Activated CD4-positive, CD25-positive, alpha-beta regulatory T cell treated with anti-CD3 and anti-CD28 coated beads, Interleukin-2, amount 50 U/mL, for 24 hours (primary cell): Measurements from ENCODE around the gene ANGPTL2.
A peak's percentile ranks its signal among the peaks of the same experiment; 100 is the strongest.
"Not testable (repeated sequence)": the region's sequence is repeated elsewhere in the genome, so short reads cannot be mapped to it uniquely, and the experiment has no call there.

Source experiments
- ATAC-seq, 2 donors: fragments of 150-1000 bp; cut with Tn5 transposase; one replicate each; pipeline ENCODE4 v1.10.0; 2021; ENCODE audit warnings: mild to moderate bottlenecking in 1 of 2, moderate library complexity in 1 of 2

ANGPTL2 gene

GRCh38 chr9:127122176-127123063, at the start of gene ANGPTL2:
Gene ANGPTL2 (minus strand): TSS chr9:127122635. CDS start chr9:127108731, 13,904 bp downstream.
- ATAC-seq, result peak; percentile 39 to 40

GRCh38 chr9:127171348-127171747, 48.9 kb upstream of the ANGPTL2 start:
- ATAC-seq, result not testable (repeated sequence)

GRCh38 chr9:127170652-127171051, 48.2 kb upstream of the ANGPTL2 start:
- ATAC-seq, result no peak

- ATAC-seq, result no peak
Measured at GRCh38 chr9:127170103-127170502, 47.7 kb upstream of the ANGPTL2 start.

- no peak for ATAC-seq
Measured at GRCh38 chr9:127169575-127169883, 47.1 kb upstream of the ANGPTL2 start.

- ATAC-seq, result no peak
Measured at GRCh38 chr9:127168756-127169574, 46.5 kb upstream of the ANGPTL2 start.

GRCh38 chr9:127167560-127168326, 45.3 kb upstream of the ANGPTL2 start:
- no peak for ATAC-seq

GRCh38 chr9:127166651-127167524, 44.5 kb upstream of the ANGPTL2 start:
- ATAC-seq, result peak in 1 of 2 donors; percentile 36

GRCh38 chr9:127166111-127166510, 43.7 kb upstream of the ANGPTL2 start:
- ATAC-seq, result no peak

- no peak for ATAC-seq
Measured at GRCh38 chr9:127165116-127165515, 42.7 kb upstream of the ANGPTL2 start.

- peak in 1 of 2 donors; percentile 42 for ATAC-seq
Measured at GRCh38 chr9:127163409-127163808, 41.0 kb upstream of the ANGPTL2 start.

- ATAC-seq, result no peak
Measured at GRCh38 chr9:127162864-127163365, 40.5 kb upstream of the ANGPTL2 start.

- peak in 1 of 2 donors; percentile 48 for ATAC-seq
Measured at GRCh38 chr9:127162046-127162863, 39.8 kb upstream of the ANGPTL2 start.

GRCh38 chr9:127161081-127161624, 38.7 kb upstream of the ANGPTL2 start:
- ATAC-seq, result no peak

GRCh38 chr9:127159949-127160610, 37.6 kb upstream of the ANGPTL2 start:
- ATAC-seq, result no peak

- ATAC-seq, result no peak
Measured at GRCh38 chr9:127159325-127159801, 36.9 kb upstream of the ANGPTL2 start.

- ATAC-seq, result no peak
Measured at GRCh38 chr9:127158786-127159324, 36.4 kb upstream of the ANGPTL2 start.

- no peak for ATAC-seq
Measured at GRCh38 chr9:127155314-127155960, 33.0 kb upstream of the ANGPTL2 start.
